ENCODE data around the gene PFDN2.
A peak's percentile ranks its signal among the peaks of the same experiment; 100 is the strongest.

Gene PFDN2

GRCh38 chr1:161164901-161165610 is 47.2 kb upstream of the PFDN2 start:
- 97% methylated on average over 9 of the region's 14 CpGs for WGBS
- H2BK15ac ChIP-seq (ENCODE audit: low read depth, poor library complexity, severe bottlenecking) = no peak overlapping the region

GRCh38 chr1:161163793-161164192 is 46.0 kb upstream of the PFDN2 start:
- no peak for DNase-seq
- no peak overlapping the region for H2BK120ac ChIP-seq (ENCODE audit: low read depth, low read length)
- H3K9me3 ChIP-seq (ENCODE audit: control insufficient read depth, low read length) = no peaks in the 10 kb centered on the region
- no peak overlapping the region for H3K4me2 ChIP-seq (ENCODE audit: low read length, poor library complexity, severe bottlenecking)
- H3K4me3 ChIP-seq (ENCODE audit: insufficient read depth in 1 of 2, low read depth in 1 of 2, low read length in 2 of 2) = no peak overlapping the region
- no peak overlapping the region for H2BK5ac ChIP-seq (ENCODE audit: low read depth, low read length, poor library complexity, severe bottlenecking)
- no peak overlapping the region for H3K18ac ChIP-seq (ENCODE audit: low read depth in 1 of 2, low read length in 2 of 2)
- WGBS = 94% methylated on average over 5 of the region's 5 CpGs
- peaks cover 44% of the 10 kb centered on the region for H3K79me1 ChIP-seq (replicated peaks; ENCODE audit: low read length, poor library complexity, severe bottlenecking)
- no peak overlapping the region for H2AK5ac ChIP-seq (ENCODE audit: low read length, severe bottlenecking)
- H4K8ac ChIP-seq (ENCODE audit: low read length) = no peak overlapping the region
- H2BK15ac ChIP-seq (ENCODE audit: low read depth, poor library complexity, severe bottlenecking) = no peak overlapping the region
- H4K91ac ChIP-seq (ENCODE audit: low read length) = no peak overlapping the region
- no peak overlapping the region for H3K4ac ChIP-seq (ENCODE audit: low read depth in 1 of 2, low read length in 2 of 2)
- H3K4me1 ChIP-seq (ENCODE audit: control insufficient read depth, insufficient read depth, low read depth, low read length) = peaks cover 29% of the 10 kb centered on the region
- no peak overlapping the region for H2BK12ac ChIP-seq (ENCODE audit: low read length in 2 of 2)
- peak overlapping the region; percentile 30 for H3K9ac ChIP-seq (ENCODE audit: low read length)
- H3K14ac ChIP-seq (ENCODE audit: low read length in 2 of 2) = no peak overlapping the region
- H3K27me3 ChIP-seq (ENCODE audit: control insufficient read depth in 1 of 2, insufficient read depth in 1 of 2, low read length in 2 of 2) = no peaks in the 10 kb centered on the region
- H3K27ac ChIP-seq (ENCODE audit: low read length, poor library complexity, severe bottlenecking) = no peak overlapping the region
- H3K36me3 ChIP-seq (ENCODE audit: control insufficient read depth in 1 of 2, insufficient read depth in 2 of 2, low read depth in 1 of 2, low read length in 2 of 2) = peaks cover 46 to 48% of the 10 kb centered on the region in 2 experiments
- no peak overlapping the region for H2AFZ ChIP-seq (ENCODE audit: low read depth, low read length)
- no peak overlapping the region for H3K23ac ChIP-seq (ENCODE audit: low read length in 2 of 2)

More at GRCh38 chr1:161164901-161165610, 47.2 kb upstream of the PFDN2 start:
- Histone ChIP-seq H2AK5ac (ENCODE audit: low read length, severe bottlenecking) (no peak overlapping the region), H3K9me3 (ENCODE audit: control insufficient read depth, low read length) (no peaks in the 10 kb centered on the region), H2AFZ (ENCODE audit: low read depth, low read length) (no peak overlapping the region), H3K4ac (ENCODE audit: low read depth in 1 of 2, low read length in 2 of 2) (no peak overlapping the region), H3K9ac (ENCODE audit: low read length) (peak overlapping the region; percentile 97), H3K36me3 (ENCODE audit: control insufficient read depth in 1 of 2, insufficient read depth in 2 of 2, low read depth in 1 of 2, low read length in 2 of 2) (peaks cover 56 to 59% of the 10 kb centered on the region in 2 experiments), H3K4me3 (ENCODE audit: insufficient read depth in 1 of 2, low read depth in 1 of 2, low read length in 2 of 2) (peak overlapping the region in 1 of 2 experiments; percentile 99), H3K27ac (ENCODE audit: low read length, poor library complexity, severe bottlenecking) (no peak overlapping the region), H3K27me3 (ENCODE audit: control insufficient read depth in 1 of 2, insufficient read depth in 1 of 2, low read length in 2 of 2) (no peaks in the 10 kb centered on the region), H3K79me1 (replicated peaks; ENCODE audit: low read length, poor library complexity, severe bottlenecking) (peaks cover 45% of the 10 kb centered on the region), H2BK120ac (ENCODE audit: low read depth, low read length) (no peak overlapping the region), H4K91ac (ENCODE audit: low read length) (no peak overlapping the region), H2BK5ac (ENCODE audit: low read depth, low read length, poor library complexity, severe bottlenecking) (no peak overlapping the region), H3K4me2 (ENCODE audit: low read length, poor library complexity, severe bottlenecking) (peak overlapping the region; percentile 78), H3K4me1 (ENCODE audit: control insufficient read depth, insufficient read depth, low read depth, low read length) (peaks cover 23% of the 10 kb centered on the region), H4K8ac (ENCODE audit: low read length) (no peak overlapping the region), H3K23ac (ENCODE audit: low read length in 2 of 2) (no peak overlapping the region), H3K18ac (ENCODE audit: low read depth in 1 of 2, low read length in 2 of 2) (no peak overlapping the region), H2BK12ac (ENCODE audit: low read length in 2 of 2) (no peak overlapping the region), H3K14ac (ENCODE audit: low read length in 2 of 2) (no peak overlapping the region)
- DNase-seq = no peak

DNA sequence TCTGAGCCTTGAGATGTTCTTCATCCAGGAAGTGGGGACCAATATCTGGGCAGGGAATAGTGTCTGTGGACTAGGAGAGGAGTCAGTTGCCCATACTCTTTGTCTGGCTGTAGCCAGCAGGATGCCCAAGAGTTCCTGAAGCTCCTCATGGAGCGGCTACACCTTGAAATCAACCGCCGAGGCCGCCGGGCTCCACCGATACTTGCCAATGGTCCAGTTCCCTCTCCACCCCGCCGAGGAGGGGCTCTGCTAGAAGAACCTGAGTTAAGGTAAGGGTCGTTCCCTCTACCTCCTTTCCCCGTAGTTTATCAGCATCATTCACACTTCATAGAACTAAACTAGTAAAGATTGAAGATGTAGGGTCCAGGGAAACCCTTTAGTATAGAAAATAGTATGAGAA is 45.0 kb upstream of the PFDN2 start:
- Histone ChIP-seq H3K14ac (ENCODE audit: low read length in 2 of 2) (no peak overlapping the region), H3K27ac (ENCODE audit: low read length, poor library complexity, severe bottlenecking) (no peak overlapping the region), H2AK5ac (ENCODE audit: low read length, severe bottlenecking) (no peak overlapping the region), H3K4me2 (ENCODE audit: low read length, poor library complexity, severe bottlenecking) (no peak overlapping the region), H2BK15ac (ENCODE audit: low read depth, poor library complexity, severe bottlenecking) (no peak overlapping the region), H3K9ac (ENCODE audit: low read length) (peak overlapping the region; percentile 30), H2AFZ (ENCODE audit: low read depth, low read length) (no peak overlapping the region), H3K23ac (ENCODE audit: low read length in 2 of 2) (no peak overlapping the region), H3K27me3 (ENCODE audit: control insufficient read depth in 1 of 2, insufficient read depth in 1 of 2, low read length in 2 of 2) (no peaks in the 10 kb centered on the region), H3K79me1 (replicated peaks; ENCODE audit: low read length, poor library complexity, severe bottlenecking) (peaks cover 38% of the 10 kb centered on the region), H4K8ac (ENCODE audit: low read length) (no peak overlapping the region), H3K4me3 (ENCODE audit: insufficient read depth in 1 of 2, low read depth in 1 of 2, low read length in 2 of 2) (no peak overlapping the region), H4K91ac (ENCODE audit: low read length) (no peak overlapping the region), H2BK12ac (ENCODE audit: low read length in 2 of 2) (no peak overlapping the region), H3K4me1 (ENCODE audit: control insufficient read depth, insufficient read depth, low read depth, low read length) (peaks cover 29% of the 10 kb centered on the region), H3K9me3 (ENCODE audit: control insufficient read depth, low read length) (no peaks in the 10 kb centered on the region), H3K18ac (ENCODE audit: low read depth in 1 of 2, low read length in 2 of 2) (no peak overlapping the region), H3K4ac (ENCODE audit: low read depth in 1 of 2, low read length in 2 of 2) (no peak overlapping the region), H3K36me3 (ENCODE audit: control insufficient read depth in 1 of 2, insufficient read depth in 2 of 2, low read depth in 1 of 2, low read length in 2 of 2) (peaks cover 47 to 52% of the 10 kb centered on the region in 2 experiments), H2BK120ac (ENCODE audit: low read depth, low read length) (no peak overlapping the region), H2BK5ac (ENCODE audit: low read depth, low read length, poor library complexity, severe bottlenecking) (no peak overlapping the region)
- WGBS = 93% methylated on average over 7 of the region's 10 CpGs
- DNase-seq = no peak

GRCh38 chr1:161162052-161162451 is 44.2 kb upstream of the PFDN2 start:
- Histone ChIP-seq H3K36me3 (ENCODE audit: control insufficient read depth in 1 of 2, insufficient read depth in 2 of 2, low read depth in 1 of 2, low read length in 2 of 2) (peaks cover 46 to 59% of the 10 kb centered on the region in 2 experiments), H3K18ac (ENCODE audit: low read depth in 1 of 2, low read length in 2 of 2) (no peak overlapping the region), H2BK5ac (ENCODE audit: low read depth, low read length, poor library complexity, severe bottlenecking) (no peak overlapping the region), H4K8ac (ENCODE audit: low read length) (no peak overlapping the region), H2BK15ac (ENCODE audit: low read depth, poor library complexity, severe bottlenecking) (no peak overlapping the region), H3K9ac (ENCODE audit: low read length) (no peak overlapping the region), H2AK5ac (ENCODE audit: low read length, severe bottlenecking) (no peak overlapping the region), H3K4me1 (ENCODE audit: control insufficient read depth, insufficient read depth, low read depth, low read length) (peaks cover 24% of the 10 kb centered on the region), H2BK12ac (ENCODE audit: low read length in 2 of 2) (no peak overlapping the region), H2AFZ (ENCODE audit: low read depth, low read length) (no peak overlapping the region), H3K23ac (ENCODE audit: low read length in 2 of 2) (no peak overlapping the region), H3K4ac (ENCODE audit: low read depth in 1 of 2, low read length in 2 of 2) (no peak overlapping the region), H3K79me1 (replicated peaks; ENCODE audit: low read length, poor library complexity, severe bottlenecking) (peaks cover 33% of the 10 kb centered on the region), H3K4me2 (ENCODE audit: low read length, poor library complexity, severe bottlenecking) (no peak overlapping the region), H3K27ac (ENCODE audit: low read length, poor library complexity, severe bottlenecking) (no peak overlapping the region), H3K9me3 (ENCODE audit: control insufficient read depth, low read length) (no peaks in the 10 kb centered on the region), H3K14ac (ENCODE audit: low read length in 2 of 2) (no peak overlapping the region), H3K4me3 (ENCODE audit: insufficient read depth in 1 of 2, low read depth in 1 of 2, low read length in 2 of 2) (no peak overlapping the region), H4K91ac (ENCODE audit: low read length) (no peak overlapping the region), H3K27me3 (ENCODE audit: control insufficient read depth in 1 of 2, insufficient read depth in 1 of 2, low read length in 2 of 2) (no peaks in the 10 kb centered on the region), H2BK120ac (ENCODE audit: low read depth, low read length) (no peak overlapping the region)
- DNase-seq = no peak
- WGBS = 60% methylated on average over 5 of the region's 7 CpGs

Measured in mesenchymal stem cell (in vitro differentiated cells and primary cell).